ENCODE data around the gene PTRH2.
"Not testable (repeated sequence)": the region's sequence is repeated elsewhere in the genome, so short reads cannot be mapped to it uniquely, and the experiment has no call there.

PTRH2 gene

DNA sequence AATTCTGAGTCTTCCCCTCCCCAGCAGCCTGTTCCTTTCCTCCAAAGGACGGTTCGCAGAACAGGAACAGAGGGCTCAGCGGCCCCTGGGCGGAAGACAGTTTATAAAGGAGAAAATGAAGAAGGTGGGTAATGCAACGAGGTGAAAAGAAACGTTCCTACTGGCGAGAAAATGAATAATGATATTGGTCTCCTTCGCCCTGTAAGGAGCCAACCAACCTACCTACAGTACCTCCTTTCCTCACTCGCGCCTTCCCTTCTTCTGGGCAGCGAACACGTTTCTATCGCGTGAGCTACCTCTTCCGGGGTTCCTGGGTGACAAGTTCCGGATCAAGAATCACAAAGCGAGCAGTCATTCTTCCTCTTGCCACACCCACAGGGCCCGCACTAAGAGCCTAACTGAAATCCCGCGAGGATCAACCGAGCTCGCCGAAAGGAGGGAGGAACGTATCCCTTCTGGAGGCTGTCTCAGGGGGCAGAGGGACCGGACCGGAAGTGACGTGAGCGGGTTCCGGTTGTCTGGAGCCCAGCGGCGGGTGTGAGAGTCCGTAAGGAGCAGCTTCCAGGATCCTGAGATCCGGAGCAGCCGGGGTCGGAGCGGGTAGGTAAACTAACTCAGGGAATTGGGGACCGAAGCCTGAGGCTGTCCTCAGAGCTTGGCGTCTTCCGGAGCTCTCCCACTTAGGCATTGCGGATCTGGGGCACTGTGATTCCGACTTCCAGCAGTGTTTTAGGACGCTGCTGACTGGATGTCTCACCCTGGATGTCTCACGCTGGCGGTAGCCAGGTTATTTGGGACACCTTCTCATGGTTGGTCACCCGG lies at the start of gene PTRH2, which contains the start of gene VMP1:
TSS of gene PTRH2 (minus strand) at position 282 of the 822 bp plus-strand sequence. CDS start 9,452 bp downstream, outside the sequence.
TSS of gene VMP1 (plus strand) at position 506 of the 822 bp plus-strand sequence. CDS start 23,793 bp downstream, outside the sequence.
- TF ChIP-seq, protein P1, sequence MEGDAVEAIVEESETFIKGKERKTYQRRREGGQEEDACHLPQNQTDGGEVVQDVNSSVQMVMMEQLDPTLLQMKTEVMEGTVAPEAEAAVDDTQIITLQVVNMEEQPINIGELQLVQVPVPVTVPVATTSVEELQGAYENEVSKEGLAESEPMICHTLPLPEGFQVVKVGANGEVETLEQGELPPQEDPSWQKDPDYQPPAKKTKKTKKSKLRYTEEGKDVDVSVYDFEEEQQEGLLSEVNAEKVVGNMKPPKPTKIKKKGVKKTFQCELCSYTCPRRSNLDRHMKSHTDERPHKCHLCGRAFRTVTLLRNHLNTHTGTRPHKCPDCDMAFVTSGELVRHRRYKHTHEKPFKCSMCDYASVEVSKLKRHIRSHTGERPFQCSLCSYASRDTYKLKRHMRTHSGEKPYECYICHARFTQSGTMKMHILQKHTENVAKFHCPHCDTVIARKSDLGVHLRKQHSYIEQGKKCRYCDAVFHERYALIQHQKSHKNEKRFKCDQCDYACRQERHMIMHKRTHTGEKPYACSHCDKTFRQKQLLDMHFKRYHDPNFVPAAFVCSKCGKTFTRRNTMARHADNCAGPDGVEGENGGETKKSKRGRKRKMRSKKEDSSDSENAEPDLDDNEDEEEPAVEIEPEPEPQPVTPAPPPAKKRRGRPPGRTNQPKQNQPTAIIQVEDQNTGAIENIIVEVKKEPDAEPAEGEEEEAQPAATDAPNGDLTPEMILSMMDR (IDR thresholded peaks at IDR 0.05), result no peak
- no peak for TF ChIP-seq ZFX (IDR thresholded peaks at IDR 0.05; ENCODE audit: borderline replicate concordance)
- H3K27ac ChIP-seq, result peak within 1 kb of the TSS; percentile 95

DNA sequence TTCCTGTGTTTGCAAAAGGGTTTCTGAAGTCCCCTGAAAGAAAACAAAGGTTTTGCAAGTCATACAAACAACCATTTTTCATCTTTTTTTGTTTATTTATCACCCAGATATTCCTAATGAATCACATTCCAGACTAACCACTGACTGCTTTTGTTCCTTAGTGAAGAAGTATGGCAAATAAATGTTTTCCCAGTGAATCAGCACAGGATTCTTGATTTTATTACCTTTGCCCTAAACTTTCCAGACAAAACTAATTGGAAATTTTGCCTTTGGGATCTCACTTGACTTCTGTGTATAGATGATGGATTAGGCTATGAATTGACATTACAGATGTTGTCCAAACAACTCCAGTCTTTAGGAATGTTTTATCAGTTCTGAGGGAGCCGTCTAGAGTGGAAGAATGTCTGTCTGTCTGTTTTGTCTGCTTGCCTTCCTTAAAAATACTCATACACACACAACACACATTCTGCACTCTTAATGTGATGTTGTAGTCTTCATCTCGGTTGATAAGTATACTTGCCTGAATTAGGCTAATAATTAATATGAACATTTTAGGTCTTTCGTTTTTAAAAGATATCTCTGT lies 49.1 kb upstream of the PTRH2 start:
- TF ChIP-seq ZFX (IDR thresholded peaks at IDR 0.05; ENCODE audit: borderline replicate concordance), result no peak
- TF ChIP-seq, protein P1 (IDR thresholded peaks at IDR 0.05), result no peak
- H3K27ac ChIP-seq, result no peak overlapping the region

DNA sequence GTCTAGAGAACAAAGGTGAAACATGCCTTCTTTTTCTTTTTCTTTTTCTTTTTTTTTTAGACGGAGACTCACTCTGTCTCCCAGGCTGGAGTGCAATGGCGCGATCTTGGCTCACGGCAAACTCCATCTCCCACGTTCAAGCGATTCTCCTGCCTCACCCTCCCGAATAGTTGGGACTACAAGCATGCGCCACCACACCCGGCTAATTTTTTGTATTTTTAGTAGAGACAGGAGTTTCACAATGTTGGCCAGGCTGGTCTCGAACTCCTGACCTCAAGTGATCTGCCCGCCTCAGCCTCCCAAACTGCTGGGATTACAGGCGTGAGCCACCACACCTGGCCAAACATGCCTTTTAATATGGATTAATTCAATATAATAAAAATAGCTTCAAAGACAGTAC lies 47.8 kb upstream of the PTRH2 start:
- not testable (repeated sequence) for H3K27ac ChIP-seq

DNA sequence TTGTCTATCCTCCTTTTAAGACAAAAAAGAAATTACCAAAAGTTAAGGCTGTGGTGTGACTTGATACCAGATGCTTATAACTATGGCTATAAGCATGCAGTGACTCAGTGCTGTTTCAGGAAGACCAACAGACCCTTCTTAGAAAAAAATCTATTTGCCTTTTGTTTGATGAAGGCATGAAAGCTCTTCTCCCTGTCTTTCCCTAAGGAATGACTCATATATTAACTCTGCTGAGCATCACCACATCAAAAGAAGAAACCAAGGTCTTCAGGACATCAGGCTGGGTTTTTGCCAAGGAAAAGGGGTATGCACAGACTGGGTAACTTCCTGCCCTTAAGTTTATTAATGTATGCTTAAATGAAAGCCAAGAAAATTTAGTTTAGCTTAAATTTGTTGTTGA lies 47.3 kb upstream of the PTRH2 start:
- TF ChIP-seq, protein P1 (IDR thresholded peaks at IDR 0.05), result no peak
- no peak for TF ChIP-seq ZFX (IDR thresholded peaks at IDR 0.05; ENCODE audit: borderline replicate concordance)
- 0 out of 2 replicates have a peak overlapping the region, but pooled peaks have one; percentile 14 for H3K27ac ChIP-seq

DNA sequence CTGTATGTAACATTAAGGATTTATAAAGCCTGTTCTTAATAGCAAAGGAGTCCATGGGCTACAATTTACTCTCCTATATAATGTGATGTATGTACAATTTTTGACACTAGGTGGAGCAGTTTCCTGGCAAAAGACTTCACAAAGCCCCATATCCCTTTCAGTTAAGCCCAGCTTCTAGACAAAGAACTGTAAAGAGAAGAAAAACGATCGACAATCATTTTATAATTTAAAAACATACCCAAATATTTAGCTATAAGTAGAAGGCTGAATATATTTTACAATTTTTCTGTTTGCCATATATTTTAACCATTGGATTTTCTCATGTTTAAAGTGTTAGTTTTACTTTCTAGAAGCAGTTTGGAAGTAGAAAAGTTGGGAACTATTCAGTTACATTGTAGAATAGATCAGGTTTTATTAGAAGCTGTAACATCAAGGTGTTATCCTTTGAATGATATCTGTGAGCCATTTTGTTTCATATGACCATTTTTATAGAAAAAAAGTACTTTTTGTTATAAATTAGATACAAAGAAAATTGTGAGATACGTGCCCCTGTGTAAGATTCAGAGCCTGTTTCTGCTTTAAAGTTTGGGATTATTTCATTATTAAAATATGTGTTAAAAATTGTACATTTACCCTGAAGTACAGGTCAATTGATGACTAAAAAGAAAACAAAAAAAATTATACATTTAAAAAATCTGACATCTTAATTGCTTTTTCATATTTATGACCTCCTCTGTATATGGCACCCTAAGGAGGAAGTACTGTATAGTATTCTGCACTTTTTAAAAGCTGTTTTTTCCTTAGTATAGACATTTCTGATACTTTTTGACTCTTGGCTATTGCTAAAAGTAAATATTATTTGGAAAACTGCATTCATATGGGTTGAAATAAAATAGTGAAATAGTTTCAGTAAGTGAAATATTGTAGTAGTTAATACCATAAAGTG lies 46.6 kb upstream of the PTRH2 start:
- H3K27ac ChIP-seq, result 0 out of 2 replicates have a peak overlapping the region, but pooled peaks have one; percentile 14

DNA sequence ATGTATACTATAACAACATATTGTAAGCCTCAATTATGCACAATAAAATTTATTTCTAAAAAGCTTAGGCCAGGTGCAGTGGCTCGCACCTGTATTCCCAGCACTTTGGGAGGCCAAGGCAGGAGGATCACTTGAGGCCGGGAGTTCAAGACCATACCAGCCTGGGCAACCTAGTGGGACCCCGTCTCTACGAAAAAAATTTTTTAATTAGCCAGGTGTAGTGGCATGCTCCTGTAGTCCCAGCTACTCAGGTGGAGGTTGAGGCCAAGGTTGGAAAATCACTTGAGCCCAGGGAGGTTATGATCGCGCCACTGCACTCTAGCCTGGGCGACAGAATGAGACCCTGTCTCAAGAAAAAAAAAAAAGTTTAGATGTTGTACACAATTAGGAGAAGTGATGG lies 45.7 kb upstream of the PTRH2 start:
- H3K27ac ChIP-seq, result 0 out of 2 replicates have a peak overlapping the region, but pooled peaks have one; percentile 14
- TF ChIP-seq, protein P1 (IDR thresholded peaks at IDR 0.05), result no peak
- no peak for TF ChIP-seq ZFX (IDR thresholded peaks at IDR 0.05; ENCODE audit: borderline replicate concordance)

More for the DNA sequence above, 46.6 kb upstream of the PTRH2 start:
- TF ChIP-seq ZFX (IDR thresholded peaks at IDR 0.05; ENCODE audit: borderline replicate concordance), result no peak
- TF ChIP-seq, protein P1 (IDR thresholded peaks at IDR 0.05), result peak; percentile 88

DNA sequence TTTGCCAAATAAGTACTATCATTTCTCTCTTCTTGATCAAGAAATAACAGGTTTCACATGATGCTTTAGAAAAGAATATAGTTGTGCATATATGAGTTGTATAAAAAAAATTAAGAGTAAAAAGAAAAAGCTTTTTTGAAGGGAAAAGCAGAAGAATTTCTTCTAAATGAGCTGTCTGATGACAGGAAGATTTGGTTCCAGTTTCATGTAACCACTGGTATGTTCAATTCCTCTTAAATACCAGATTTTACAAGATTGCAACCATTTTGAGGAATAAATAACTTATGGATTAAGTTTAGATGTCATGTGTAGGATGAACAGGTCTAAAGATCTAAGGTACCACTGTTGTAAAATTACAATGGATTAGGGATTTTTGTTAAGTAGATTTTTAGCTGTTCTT lies 45.2 kb upstream of the PTRH2 start:
- H3K27ac ChIP-seq, result no peak overlapping the region

More for the DNA sequence above, 45.2 kb upstream of the PTRH2 start:
- no peak for TF ChIP-seq ZFX (IDR thresholded peaks at IDR 0.05; ENCODE audit: borderline replicate concordance)
- TF ChIP-seq, protein P1 (IDR thresholded peaks at IDR 0.05), result no peak
